HG02870 (cell line): Measurements from ENCODE around the gene MPP2.
"Not testable (repeated sequence)": the region's sequence is repeated elsewhere in the genome, so short reads cannot be mapped to it uniquely, and the experiment has no call there.

Experiments
- ATAC-seq: cut with Tn5 transposase; IDR thresholded peaks from one replicate; pipeline ENCODE4 v1.9.1; 2021; ENCODE audit warnings: mild to moderate bottlenecking, moderate library complexity; ENCODE audit not compliant: unreplicated experiment

The MPP2 gene

DNA sequence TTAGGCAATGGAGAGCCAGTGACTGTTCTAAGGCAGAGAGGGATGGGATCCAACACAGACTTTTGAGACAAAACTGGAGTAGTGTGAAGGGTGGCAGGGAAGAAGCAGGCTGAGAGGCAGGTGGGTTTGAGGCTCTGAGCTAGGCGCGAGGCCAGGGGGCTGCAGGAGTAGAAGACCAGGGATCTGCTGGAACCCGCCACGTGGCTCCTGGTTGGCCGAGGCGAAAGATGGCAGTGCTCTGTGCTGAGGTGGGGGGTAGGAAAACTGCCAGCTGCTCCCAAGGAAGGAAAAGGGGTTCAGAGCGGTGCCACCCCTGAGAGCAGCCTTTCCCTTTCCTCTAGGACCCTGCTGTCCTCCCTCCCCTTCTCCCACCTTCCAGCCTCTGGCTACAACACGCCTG lies 54.8 kb downstream of the MPP2 start:
- ATAC-seq, result no peak

DNA sequence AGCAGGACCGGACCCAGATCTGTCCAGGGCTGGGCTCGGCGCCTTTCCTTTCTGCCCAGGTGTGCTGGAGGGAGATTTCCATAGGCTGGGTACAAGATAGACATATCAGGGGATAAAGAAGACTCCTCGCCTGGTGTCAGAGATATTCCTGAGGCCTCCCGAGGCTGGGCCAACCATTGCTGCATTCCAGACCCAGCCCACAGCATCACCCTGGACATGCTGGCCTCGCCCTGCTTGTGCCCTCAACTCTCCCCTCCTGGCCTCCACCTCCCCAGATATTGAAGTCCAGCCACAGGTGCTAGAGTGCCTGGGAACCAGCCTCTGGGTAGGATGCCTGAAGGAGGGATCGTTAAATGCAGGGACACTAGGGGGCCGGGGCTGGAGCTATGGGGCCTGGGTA lies 58.2 kb downstream of the MPP2 start:
- ATAC-seq, result no peak

DNA sequence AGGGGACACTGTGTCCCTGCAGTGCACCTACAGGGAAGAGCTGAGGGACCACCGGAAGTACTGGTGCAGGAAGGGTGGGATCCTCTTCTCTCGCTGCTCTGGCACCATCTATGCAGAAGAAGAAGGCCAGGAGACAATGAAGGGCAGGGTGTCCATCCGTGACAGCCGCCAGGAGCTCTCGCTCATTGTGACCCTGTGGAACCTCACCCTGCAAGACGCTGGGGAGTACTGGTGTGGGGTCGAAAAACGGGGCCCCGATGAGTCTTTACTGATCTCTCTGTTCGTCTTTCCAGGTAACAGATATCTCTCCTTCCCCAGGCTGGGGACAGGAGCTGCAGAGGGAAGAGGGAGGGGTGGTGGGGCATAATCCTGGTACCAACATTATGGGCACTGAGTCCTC lies 58.7 kb downstream of the MPP2 start:
- no peak for ATAC-seq

DNA sequence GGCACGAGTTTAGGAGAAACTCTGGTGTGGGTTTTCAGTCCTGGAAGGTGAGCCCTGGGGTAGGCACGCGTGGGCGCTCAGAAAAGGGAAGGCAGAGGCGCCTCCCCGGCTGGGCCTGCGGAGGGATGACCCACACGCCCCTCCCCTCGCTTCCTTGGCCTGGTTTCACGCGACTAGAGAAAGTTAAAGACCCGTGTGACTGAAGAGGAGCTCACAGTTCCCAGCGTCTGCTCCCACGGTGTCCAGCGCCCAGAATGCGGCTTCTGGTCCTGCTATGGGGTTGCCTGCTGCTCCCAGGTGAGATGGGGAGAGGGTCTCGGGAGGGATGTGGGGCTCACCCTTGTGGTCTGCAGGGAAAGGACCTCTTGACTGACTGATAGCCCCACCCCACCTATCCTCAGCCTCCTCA lies 60.4 kb downstream of the MPP2 start, which contains the start of gene CD300LG:
CD300LG (plus strand) TSS at position 214 of the 409 bp plus-strand sequence; CDS start at position 255, 41 bp downstream.
- no peak for ATAC-seq

DNA sequence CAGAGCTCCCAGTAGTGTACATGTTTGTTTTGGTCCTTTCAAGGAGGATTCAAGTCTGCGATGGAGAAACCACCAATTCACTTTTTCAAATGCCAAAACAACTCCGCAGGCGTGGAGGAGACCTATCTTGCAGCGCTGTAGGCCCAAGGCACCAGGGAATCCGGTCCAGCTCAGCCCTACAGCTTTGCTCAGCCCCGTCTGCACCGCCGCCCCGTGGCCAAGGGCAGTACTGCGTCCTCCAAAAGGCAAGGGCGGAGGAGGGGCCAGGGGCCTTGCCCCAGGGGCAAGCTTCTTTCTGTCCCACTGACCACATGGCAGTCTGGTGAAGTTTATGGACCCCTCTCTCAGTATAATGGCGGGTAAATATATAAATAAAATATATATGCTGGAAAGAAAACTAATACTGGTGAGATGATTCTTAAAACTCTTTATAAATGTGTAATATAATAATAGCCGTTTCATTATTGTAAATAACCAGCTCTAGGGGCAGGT lies 61.1 kb downstream of the MPP2 start:
- ATAC-seq, result no peak

DNA sequence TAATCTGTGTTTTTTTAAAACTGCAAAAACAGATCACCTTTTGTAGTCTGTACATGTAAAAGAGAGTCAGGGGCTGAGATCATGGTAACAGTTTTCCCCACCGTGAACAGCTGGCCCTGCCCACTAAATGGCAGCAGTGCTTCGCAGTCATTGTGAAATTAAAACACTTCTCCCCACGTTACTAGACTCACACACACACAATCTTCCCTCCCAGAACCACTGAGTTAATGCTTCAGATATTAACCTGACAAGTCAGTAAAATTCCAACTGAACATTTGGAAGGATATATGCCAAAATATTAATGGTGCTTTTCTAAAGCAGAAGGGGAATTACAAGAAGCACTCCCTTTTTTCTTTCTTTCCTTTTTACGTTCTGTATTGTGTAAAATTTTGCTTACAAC lies 61.6 kb downstream of the MPP2 start:
- ATAC-seq, result no peak

DNA sequence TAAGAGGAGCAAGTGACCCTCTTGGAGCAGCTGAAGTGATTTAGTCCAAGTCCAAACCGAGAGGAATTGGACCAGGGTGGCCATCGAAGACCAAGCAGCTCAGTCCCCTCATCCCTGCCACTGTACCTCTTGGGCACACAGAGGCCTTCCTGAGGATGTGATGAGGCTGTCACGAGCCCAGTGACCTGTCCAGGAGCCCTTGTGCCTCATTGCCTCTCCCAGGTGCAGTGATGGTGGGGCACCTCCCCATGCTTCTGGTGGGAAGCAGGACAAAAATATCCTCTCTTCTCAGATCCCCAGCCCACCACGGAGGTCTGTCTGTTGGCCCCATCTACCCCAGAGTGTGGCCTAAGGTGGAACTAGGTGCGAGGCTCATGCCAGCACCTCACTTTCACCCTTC lies 63.1 kb downstream of the MPP2 start:
- no peak for ATAC-seq

DNA sequence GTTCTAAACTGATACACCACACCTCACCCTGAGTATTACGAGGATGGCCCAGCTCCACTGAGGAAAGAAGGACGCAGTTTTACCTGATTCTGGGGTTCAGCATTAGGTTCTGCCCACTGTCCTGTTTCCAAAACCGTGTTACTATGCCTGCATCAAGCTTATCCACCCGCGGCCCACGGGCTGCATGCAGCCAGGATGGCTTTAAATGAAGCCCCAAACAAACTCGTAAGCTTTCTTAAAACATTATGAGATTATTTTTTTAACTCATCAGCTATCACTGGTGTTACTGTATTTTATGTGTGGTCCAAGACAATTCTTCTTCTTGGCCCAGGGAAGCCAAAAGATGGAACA lies 64.4 kb downstream of the MPP2 start:
- no peak for ATAC-seq

DNA sequence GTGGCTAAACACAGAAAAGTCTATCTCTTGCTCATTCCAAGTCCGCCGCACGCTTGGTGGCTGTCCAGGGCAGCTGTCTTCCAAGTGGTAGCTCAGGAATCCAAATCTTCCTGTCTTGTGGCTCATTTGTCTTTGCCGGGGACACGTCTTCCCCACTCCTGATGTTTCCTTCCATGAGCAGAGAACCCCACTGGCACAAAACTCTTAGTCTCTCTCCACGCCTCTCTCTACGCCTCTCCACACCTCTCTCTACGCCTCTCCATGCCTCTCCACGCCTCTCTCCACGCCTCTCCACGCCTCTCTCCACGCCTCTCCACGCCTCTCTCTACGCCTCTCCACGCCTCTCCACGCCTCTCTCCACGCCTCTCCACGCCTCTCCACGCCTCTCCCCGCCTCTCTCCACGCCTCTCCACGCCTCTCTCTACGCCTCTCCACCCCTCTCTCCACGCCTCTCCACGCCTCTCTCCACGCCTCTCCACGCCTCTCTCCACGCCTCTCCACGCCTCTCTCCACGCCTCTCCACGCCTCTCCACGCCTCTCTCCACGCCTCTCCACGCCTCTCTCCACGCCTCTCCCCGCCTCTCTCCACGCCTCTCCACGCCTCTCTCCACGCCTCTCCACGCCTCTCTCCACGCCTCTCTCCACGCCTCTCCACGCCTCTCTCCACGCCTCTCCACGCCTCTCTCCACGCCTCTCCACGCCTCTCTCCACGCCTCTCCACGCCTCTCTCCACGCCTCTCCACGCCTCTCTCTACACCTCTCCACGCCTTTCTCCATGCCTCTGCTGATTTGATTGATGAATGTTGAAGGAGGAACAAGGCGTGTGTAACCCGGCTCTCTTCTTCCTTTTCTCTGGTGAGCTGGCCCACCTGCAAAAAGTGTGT lies 65.0 kb downstream of the MPP2 start:
- ATAC-seq, result not testable (repeated sequence)

DNA sequence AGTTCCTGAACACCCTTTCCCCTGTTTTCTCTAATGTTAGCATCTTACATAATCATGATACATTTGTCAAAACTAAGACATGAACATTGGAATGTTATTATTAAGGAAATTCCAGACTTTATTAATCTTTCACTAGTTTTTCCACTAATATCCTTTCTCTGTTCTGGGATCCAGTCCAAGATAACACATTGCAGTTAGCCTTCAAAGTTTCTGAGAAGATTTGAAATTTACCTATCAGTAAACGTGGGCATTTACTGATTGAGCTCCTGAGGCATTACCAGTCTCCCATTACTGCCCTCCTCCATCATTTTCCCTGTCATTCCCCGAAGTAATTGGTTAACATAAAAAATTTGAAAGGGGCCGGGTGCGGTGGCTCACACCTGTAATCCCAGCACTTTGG lies 66.1 kb downstream of the MPP2 start:
- no peak for ATAC-seq

DNA sequence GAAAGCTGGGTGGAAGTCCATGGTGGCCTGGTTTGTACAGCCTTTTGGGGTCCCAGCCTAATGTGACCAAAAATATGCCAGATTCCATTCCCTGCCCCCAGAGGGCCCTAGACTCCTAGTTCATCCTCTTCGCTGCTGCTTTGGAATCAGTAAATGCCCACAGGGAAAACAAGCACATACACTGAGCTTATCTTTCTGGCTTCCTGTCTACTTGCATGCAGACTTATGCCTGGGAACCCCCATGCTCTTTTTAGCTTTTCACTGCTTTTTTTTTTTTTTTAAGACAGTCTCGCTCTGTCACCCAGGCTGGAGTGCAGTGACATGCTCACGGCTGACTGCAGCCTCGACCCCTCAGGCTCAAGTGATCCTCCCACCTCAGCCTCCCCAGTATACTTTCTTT lies 66.5 kb downstream of the MPP2 start:
- no peak for ATAC-seq

DNA sequence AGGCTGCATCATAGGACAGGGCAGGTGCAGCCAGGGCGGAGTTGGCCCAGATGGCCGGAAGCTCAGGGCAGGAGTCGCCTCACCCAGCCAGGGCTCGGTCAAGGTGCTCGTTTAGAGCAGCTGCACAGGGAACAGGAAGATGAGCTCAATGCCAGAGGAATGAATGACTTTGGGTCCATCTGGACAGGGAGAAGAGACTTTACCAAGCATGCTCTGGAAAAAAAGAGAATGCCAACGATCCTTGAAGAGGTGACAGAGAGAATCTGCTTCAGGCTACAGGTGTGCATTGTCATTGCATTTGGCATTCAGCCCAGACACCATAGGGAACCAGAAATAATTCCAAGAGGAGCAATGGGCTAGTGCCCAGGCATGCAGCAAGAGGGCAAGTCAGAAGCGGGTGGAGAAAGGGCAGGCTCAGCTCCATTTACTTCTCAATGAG lies 67.6 kb downstream of the MPP2 start:
- ATAC-seq, result no peak

DNA sequence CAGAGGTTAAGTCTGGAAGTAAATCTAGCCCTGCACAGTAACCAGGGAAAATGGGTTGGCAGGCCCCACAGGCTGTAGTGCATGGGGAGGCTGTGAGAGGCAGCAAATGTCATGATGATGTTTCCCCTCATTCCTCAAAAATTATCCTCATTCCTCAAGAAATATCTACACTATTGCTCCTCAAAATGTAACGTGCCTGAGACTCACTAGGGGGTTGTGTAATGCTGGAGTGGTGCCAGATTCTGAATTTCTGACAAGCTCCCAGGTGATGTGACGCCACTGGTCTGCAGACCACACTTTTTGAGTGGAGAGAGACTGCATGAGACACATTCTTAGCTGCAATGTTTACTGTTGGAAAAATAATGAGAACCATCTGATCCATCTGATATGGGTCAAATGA lies 73.2 kb downstream of the MPP2 start:
- ATAC-seq, result no peak

DNA sequence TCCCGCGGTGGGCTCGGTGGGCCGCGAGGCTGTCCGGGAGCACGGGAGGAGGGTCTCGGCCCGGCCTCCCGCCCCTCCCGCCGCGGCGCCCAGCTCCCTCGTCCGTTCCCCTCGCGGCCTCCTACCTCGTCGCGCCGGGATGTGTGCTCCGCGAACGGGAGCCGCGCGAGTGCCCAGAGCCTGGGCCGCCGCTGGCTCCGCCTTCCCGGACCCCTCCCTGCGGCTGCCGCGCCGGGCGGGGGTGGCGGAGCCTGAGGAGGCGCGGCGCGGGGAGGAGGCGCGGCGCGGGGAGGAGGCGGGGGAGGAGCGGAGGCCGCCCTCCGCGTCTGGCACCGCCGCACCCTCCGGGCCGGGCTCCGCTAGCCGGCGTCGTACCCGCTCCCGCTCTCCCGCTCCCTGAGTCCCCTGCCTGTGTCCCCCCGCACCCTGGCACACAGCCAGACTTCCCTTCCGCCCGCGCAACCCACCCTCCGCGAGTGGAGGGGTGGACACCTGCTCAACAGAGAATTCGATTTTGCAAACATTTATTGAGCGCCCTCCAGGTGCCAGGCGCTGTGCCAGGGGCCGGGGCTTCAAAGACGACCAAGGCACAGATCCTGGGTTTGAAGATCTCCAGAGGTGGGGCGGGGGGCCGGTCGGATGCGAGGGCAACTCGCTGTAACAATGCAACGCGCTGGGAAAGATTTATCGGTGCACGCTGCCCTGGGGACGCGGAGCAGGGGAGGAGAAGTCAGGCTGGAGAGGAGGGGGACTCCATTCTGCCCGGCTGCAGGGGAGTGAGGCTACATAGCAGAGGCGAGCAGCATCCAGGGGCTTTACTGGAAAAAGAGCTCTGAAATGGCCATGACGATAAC lies 74.1 kb downstream of the MPP2 start, which contains the start of gene MPP3:
MPP3 (minus strand) TSS at position 171 of the 854 bp plus-strand sequence. CDS start 1,240 bp downstream, outside the sequence.
- ATAC-seq, result no peak

DNA sequence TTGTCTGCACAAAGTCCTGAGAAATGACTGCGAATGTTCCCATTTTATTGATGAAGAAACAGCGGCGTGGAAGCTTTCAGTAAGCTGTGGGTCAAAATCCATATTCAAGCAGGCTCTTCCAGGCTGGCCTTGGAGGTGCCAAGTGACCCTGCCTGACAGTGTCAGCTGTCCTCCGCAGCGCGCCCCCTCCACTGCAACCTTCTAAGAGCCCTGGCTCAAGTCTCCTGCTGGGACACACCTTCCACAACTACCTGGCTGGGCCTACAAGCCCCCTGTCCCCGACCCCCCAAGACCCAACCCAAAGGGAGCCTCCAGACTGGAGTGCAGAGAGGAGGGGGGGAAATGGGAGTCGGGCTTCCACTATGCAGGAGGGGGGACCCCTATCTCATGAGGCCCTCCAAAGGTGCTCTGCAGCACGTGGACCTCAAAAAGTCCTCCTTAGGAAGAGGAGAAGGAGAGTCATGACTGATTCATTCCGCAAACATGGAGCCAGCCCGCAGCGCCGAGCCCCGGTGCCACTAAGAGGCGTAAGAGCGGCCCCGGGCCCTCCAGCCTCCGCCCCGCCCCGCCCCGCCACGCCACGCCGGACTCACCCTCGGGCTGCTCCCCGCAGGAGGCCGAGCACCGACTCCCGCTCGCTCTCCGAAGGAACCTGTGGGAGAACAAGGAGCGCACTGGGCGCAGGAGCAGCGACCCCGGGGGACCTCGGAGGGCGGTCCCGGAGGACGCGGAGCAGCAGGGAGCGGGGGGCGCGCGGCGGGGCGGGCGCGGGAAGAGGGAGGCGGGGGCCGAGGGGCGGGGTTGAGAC lies 75.0 kb downstream of the MPP2 start:
- ATAC-seq, result no peak

DNA sequence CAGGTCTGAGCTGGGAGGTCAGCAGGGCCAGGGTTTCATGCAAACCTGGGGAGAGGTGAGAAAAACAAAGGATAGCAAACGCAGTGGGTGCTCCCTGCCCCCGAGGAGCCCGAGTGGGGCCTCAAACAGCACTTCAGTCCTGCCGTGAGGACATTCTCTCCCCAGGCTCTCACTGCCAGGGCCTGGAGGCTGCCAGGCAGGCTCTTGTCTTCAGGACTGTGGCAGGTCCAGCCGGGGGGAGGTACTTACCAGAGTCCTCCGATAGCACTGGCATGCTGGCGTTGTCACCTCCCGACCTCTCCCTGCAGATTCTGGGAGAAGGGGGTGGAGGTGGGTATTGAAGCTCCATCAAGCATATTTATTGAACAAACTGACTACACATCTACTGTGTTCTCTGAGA lies 75.7 kb downstream of the MPP2 start:
- ATAC-seq, result no peak

DNA sequence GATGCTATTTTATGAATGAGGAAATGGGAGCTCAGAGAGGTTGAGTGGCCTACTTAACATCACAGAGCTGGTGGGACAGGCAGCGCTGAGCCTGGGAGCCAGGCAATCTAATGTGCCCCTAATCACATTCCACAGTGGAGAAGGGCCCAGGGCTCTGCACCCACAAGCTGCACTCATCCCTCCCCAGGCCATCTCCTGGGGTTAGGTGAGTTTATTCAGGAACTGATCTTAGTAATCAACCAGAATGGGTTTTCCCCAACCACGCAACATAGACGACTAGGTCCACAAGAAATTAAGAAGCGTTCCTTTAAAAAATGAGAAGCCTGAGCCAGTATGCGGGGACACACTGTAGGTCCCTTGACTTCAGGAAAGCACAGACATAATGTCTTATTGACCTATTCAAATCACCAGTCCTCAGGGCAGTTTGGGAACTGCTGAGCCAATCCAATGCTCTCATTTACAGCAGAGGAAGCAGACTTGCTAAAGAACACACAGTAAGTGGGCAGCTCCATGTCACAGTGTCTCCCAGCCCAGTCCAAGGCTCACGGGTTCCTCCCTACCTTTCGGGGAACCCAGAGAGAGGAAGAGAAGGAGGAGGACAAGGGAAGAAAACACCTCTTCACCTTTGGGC lies 76.7 kb downstream of the MPP2 start:
- no peak for ATAC-seq

DNA sequence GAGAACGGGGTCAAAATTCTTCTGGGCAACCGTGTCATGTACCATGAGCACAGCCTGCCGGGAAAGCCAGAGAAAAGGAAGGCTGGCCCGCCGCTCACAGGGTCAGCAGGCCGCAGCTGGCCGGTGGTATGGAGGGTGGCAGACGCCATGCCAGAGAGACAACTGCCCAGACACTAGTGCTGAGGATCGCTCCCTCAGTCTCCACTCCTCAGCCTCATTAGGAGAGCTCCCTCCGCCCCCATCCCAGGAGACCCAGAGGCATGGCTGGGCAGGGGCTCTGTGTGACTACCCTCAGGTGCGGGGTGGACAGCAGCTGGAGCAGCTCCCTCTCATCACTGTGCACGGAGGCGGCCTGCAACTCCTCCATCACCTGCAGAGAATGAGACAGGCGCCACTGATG lies 77.6 kb downstream of the MPP2 start:
- ATAC-seq, result no peak

DNA sequence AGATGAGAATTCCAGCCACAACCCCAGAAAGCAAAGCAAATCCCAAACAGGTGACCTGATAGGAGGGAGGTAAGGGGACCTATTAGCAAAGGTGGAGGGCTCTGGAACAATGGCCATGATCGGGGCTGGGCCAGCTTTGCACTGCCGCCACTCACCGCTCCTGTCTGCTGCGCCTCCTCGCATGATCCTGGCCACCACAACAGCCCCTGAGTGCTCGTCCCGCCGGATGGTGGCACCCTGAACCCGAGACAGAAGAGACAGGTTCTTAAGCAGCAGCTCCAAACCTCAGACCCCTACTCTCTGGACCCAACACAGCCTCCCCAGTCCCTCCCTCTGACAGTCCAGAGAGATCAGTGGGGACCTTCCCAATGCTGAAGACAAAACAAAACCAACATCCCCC lies 79.7 kb downstream of the MPP2 start:
- no peak for ATAC-seq

DNA sequence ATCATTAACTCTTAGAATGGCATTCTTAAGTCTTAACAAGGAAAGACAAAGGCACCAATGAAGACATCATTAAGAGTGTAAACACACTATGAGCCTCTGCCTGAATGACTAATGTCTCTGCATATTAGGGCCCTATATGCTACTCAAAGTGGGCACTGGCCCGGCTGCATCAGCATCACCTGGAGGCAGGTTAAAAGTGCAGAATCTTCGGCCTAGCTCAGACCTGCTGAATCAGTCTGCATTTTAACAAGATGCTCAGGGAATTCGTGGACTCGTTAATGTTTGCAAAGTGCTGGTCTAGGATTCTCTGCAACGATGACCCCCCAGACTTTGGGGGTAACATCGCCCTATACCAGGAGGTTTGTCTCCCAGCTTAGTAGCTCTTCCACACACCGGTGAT lies 81.1 kb downstream of the MPP2 start:
- no peak for ATAC-seq
